NB4 (cell line): ENCODE results near the gene CPNE4.

Experiments used
- POLR2A ChIP-seq: IDR thresholded peaks from 2 replicates; pipeline ENCODE4 v1.6.1; 2011; ENCODE audit warnings: mild to moderate bottlenecking; ENCODE audit not compliant: insufficient read length; ENCODE audit errors: extremely low read depth
- TF ChIP-seq, protein P1 (sequence below): IDR thresholded peaks from one replicate; pipeline ENCODE4 v1.5.1; 2012; ENCODE audit warnings: low read depth, low read length

DNA sequence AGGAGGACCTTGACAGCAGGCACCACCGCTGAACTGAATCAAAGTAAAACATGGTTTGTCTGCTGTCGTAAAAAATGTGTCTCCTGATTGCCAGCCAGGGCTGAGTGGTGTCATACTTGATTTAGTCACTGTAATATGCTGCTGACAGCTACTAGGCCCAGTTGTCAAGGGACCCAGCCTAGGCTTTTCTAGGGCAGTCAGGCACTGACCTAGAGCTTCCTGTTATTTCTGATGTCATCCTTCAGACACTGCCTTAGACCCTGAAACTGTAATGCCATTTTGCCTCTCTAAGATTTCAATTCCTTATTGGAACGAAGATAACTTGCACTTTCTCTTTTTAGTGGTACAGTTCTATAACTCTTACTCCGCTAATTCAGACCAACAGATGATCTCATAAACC lies 529.4 kb downstream of the CPNE4 start:
- TF ChIP-seq, protein P1, sequence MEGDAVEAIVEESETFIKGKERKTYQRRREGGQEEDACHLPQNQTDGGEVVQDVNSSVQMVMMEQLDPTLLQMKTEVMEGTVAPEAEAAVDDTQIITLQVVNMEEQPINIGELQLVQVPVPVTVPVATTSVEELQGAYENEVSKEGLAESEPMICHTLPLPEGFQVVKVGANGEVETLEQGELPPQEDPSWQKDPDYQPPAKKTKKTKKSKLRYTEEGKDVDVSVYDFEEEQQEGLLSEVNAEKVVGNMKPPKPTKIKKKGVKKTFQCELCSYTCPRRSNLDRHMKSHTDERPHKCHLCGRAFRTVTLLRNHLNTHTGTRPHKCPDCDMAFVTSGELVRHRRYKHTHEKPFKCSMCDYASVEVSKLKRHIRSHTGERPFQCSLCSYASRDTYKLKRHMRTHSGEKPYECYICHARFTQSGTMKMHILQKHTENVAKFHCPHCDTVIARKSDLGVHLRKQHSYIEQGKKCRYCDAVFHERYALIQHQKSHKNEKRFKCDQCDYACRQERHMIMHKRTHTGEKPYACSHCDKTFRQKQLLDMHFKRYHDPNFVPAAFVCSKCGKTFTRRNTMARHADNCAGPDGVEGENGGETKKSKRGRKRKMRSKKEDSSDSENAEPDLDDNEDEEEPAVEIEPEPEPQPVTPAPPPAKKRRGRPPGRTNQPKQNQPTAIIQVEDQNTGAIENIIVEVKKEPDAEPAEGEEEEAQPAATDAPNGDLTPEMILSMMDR = no peak
- no peak for TF ChIP-seq POLR2A
